HepG2 (cell line): ENCODE data around the gene PLA2G12A. TPM values are rescaled to one million over a fixed set of nuclear protein-coding genes. Genes with fewer than 3 reads are reported as not detected.

Experiments used
- BCL6 ChIP-seq: IDR thresholded peaks from 2 replicates; pipeline ENCODE4 v1.6.1; 2016; ENCODE audit warnings: missing genetic modification reagents, missing compliant biosample characterization
- CHD2 ChIP-seq: IDR thresholded peaks from 2 replicates; pipeline ENCODE4 v1.6.1; 2011; ENCODE audit warnings: low read depth, low read length, improper control_type of control experiment
- MAFF ChIP-seq: IDR thresholded peaks from 2 replicates; pipeline ENCODE4 v1.6.1; 2011; ENCODE audit warnings: low read depth, low read length, improper control_type of control experiment
- PRDM15 ChIP-seq: sonication (generic); formaldehyde crosslinking; IDR thresholded peaks from 2 replicates; pipeline ENCODE4 v1.4.0; 2020; ENCODE audit warnings: missing genetic modification reagents
- RERE ChIP-seq: IDR thresholded peaks from 2 replicates; pipeline ENCODE4 v1.6.1; 2016; ENCODE audit warnings: low read depth, missing genetic modification reagents, missing compliant biosample characterization
- RNF2 ChIP-seq: fragments of 450-650 bp; conservative IDR thresholded peaks from 2 replicates; pipeline ENCODE4 v1.6.1; 2016; ENCODE audit warnings: low read depth
- ZBTB39 ChIP-seq: sonication (generic); formaldehyde crosslinking; IDR thresholded peaks from 2 replicates; pipeline ENCODE4 v1.5.0; 2020; ENCODE audit warnings: missing genetic modification reagents
- ZFY ChIP-seq: sonication (generic); formaldehyde crosslinking; IDR thresholded peaks from 2 replicates; pipeline ENCODE4 v1.4.0; 2020; ENCODE audit warnings: missing genetic modification reagents
- ZNF274 ChIP-seq: sonication (generic); formaldehyde crosslinking; IDR thresholded peaks from 2 replicates; pipeline ENCODE4 v1.5.1; 2020; ENCODE audit warnings: mild to moderate bottlenecking, missing genetic modification reagents
- ZNF350 ChIP-seq: sonication (generic); formaldehyde crosslinking; IDR thresholded peaks from 2 replicates; pipeline ENCODE4 v1.4.0; 2020; ENCODE audit warnings: mild to moderate bottlenecking, low read depth, missing genetic modification reagents, borderline replicate concordance
- ZNF512 ChIP-seq: sonication (generic); formaldehyde crosslinking; IDR thresholded peaks from 2 replicates; pipeline ENCODE4 v1.4.0; 2020; ENCODE audit warnings: mild to moderate bottlenecking, missing genetic modification reagents
- ZNF513 ChIP-seq: sonication (generic); formaldehyde crosslinking; conservative IDR thresholded peaks from 2 replicates; pipeline ENCODE4 v1.5.0; 2020; ENCODE audit warnings: missing genetic modification reagents
- polyA plus RNA-seq, 8 experiments: library from polyadenylated mRNA; depleted of rRNA in 3 of 8; stranded (reverse) in 7 of 8; unstranded in 1 of 8; fragments of >200 nt; fragmentation: Illumina TruSeq in 4 of 8; extraction: Trizol in 4 of 8; gene quantifications; 2 replicates each; pipeline versions ENCODE4 v1.2.1 to v1.2.3, GENCODE V29; 2011 to 2016; ENCODE audit warnings: low read depth in 4 of 8, missing spikeins in 1 of 8, mixed read lengths in 1 of 8; ENCODE audit not compliant: insufficient read depth in 1 of 8
- total RNA-seq, 5 experiments: library from RNA; depleted of rRNA; stranded (reverse); fragments of >200 nt; fragmentation: Illumina TruSeq; extraction: Trizol; gene quantifications; 2 replicates each; pipeline ENCODE4 v1.2.3, GENCODE V29; 2016; ENCODE audit warnings: low read depth in 1 of 5

Gene PLA2G12A
- total and polyA plus RNA-seq, 2 of the 13 experiments (the other 11 are each of a cell fraction or from before 2014, with no cell fraction given), result 61.2 to 64.0 TPM

GRCh38 chr4:109729718-109730618 lies at the start of gene PLA2G12A (continued):
- TF ChIP-seq ZNF513 (CRISPR knock-in tag) (no peak), BCL6 (CRISPR knock-in tag) (peak; percentile 5; the same call in 1 of the 2 replicates), ZNF512 (CRISPR knock-in tag) (no peak), ZNF350 (CRISPR knock-in tag) (no peak), RERE (CRISPR knock-in tag) (no peak), ZNF274 (CRISPR knock-in tag) (0 out of 2 replicates have a peak, but pooled peaks have one; percentile 25), ZBTB39 (CRISPR knock-in tag) (no peak), ZFY (CRISPR knock-in tag) (peak; percentile 87), CHD2 (peak; percentile 77), MAFF (no peak), RNF2 (peak; percentile 50; the same call in 1 of the 2 replicates), PRDM15 (CRISPR knock-in tag) (no peak)
